Measurements from ENCODE around the gene ZCCHC10.

DNA sequence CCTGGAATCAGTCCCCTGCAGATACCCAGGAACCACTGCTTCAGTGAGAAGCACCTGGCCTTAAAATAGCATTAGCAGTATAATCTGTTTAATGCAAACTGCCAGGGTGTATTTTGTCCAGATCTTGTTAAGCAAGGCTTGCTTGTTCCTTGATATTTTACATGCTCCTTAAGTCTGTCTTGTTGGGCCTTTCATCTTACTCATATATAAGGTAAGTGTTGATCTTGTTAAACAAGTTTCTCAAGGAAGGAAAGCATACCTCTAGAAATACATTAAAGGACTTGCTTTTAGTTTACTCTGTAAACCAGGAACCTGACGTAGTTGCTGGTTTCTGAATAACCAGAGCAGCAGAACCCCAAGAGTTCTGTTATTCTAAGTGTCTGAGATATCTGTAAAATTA lies 39.1 kb upstream of the ZCCHC10 start:
- TF ChIP-seq POLR2A (IDR thresholded peaks at IDR 0.05; ENCODE audit: low read depth, low read length) (no peak), POLR2AphosphoS5 (IDR thresholded peaks at IDR 0.05; ENCODE audit: low read depth, low read length) (no peak)

Data from GM12892 (cell line).